GM19043 (cell line): Measurements from ENCODE around the gene FFAR4.
"Not testable (repeated sequence)": the region's sequence is repeated elsewhere in the genome, so short reads cannot be mapped to it uniquely, and the experiment has no call there.

Experiments
- ATAC-seq: cut with Tn5 transposase; IDR thresholded peaks from one replicate; pipeline ENCODE4 v1.9.1; 2021; ENCODE audit warnings: low read depth; ENCODE audit not compliant: unreplicated experiment

Gene FFAR4

GRCh38 chr10:93566435-93567276, at the start of gene FFAR4:
TSS of gene FFAR4 (plus strand) at chr10:93566665. CDS start at chr10:93566721, 56 bp downstream.
- ATAC-seq: no peak

GRCh38 chr10:93518531-93518930, 47.9 kb upstream of the FFAR4 start:
- no peak for ATAC-seq

GRCh38 chr10:93535293-93535692, 31.2 kb upstream of the FFAR4 start:
- no peak for ATAC-seq

- ATAC-seq: not testable (repeated sequence)
Measured at GRCh38 chr10:93540871-93541270, 25.6 kb upstream of the FFAR4 start.

GRCh38 chr10:93541402-93542357, 24.8 kb upstream of the FFAR4 start:
- ATAC-seq: no peak

GRCh38 chr10:93542358-93542791, 24.1 kb upstream of the FFAR4 start:
- ATAC-seq: no peak

GRCh38 chr10:93546995-93547394, 19.5 kb upstream of the FFAR4 start:
- not testable (repeated sequence) for ATAC-seq

GRCh38 chr10:93547522-93547921, 18.9 kb upstream of the FFAR4 start:
- no peak for ATAC-seq

GRCh38 chr10:93548376-93549071, 17.9 kb upstream of the FFAR4 start:
- no peak for ATAC-seq

GRCh38 chr10:93550606-93551005, 15.9 kb upstream of the FFAR4 start:
- no peak for ATAC-seq

- ATAC-seq: no peak
Measured at GRCh38 chr10:93552780-93553179, 13.7 kb upstream of the FFAR4 start.

- ATAC-seq: no peak
Measured at GRCh38 chr10:93553482-93554315, 12.8 kb upstream of the FFAR4 start.

- no peak for ATAC-seq
Measured at GRCh38 chr10:93554316-93554663, 12.2 kb upstream of the FFAR4 start.

- peak; percentile 85 for ATAC-seq
Measured at GRCh38 chr10:93554760-93555432, 11.6 kb upstream of the FFAR4 start.

- no peak for ATAC-seq
Measured at GRCh38 chr10:93559490-93559889, 7.0 kb upstream of the FFAR4 start.

GRCh38 chr10:93560541-93560940, 5.9 kb upstream of the FFAR4 start:
- no peak for ATAC-seq

GRCh38 chr10:93565446-93565845, 1.0 kb upstream of the FFAR4 start:
- no peak for ATAC-seq

GRCh38 chr10:93567277-93568104, 1.0 kb downstream of the FFAR4 start:
- no peak for ATAC-seq

GRCh38 chr10:93568105-93568390, 1.6 kb downstream of the FFAR4 start:
- no peak for ATAC-seq
